Effector memory CD8-positive, alpha-beta T cell (primary cell): ENCODE data around the gene PRAMEF13.
"Not testable (repeated sequence)": the region's sequence is repeated elsewhere in the genome, so short reads cannot be mapped to it uniquely, and the experiment has no call there.

ENCODE experiments used
- ATAC-seq: fragments of 150-1000 bp; cut with Tn5 transposase; replicated peaks from 2 replicates; pipeline ENCODE4 v1.10.0; 2021; ENCODE audit warnings: mild to moderate bottlenecking, moderate library complexity
- DNase-seq, 3 experiments: peaks; one replicate each; pipeline ENCODE4 v3.0.0; 2021
- H3K27ac Mint-ChIP-seq, 2 donors: one replicate each; pipeline ENCODE4 v1.8.0; 2022; ENCODE audit warnings: mild to moderate bottlenecking in 2 of 2, mixed read lengths in 2 of 2, moderate library complexity in 2 of 2
- H3K27me3 Mint-ChIP-seq, 2 donors: one replicate each; pipeline ENCODE4 v1.8.0; 2022; ENCODE audit warnings: mixed read lengths in 2 of 2
- H3K36me3 Mint-ChIP-seq: one replicate; pipeline ENCODE4 v1.8.0; 2022; ENCODE audit warnings: mild to moderate bottlenecking, moderate library complexity, mixed read lengths; ENCODE audit not compliant: insufficient read depth
- H3K4me1 Mint-ChIP-seq, 2 donors: one replicate each; pipeline ENCODE4 v1.8.0; 2022; ENCODE audit warnings: low read depth in 2 of 2, mixed read lengths in 2 of 2
- H3K4me3 Mint-ChIP-seq, 2 donors: one replicate each; pipeline ENCODE4 v1.8.0; 2022; ENCODE audit warnings: mild to moderate bottlenecking in 2 of 2, mixed read lengths in 2 of 2, moderate library complexity in 2 of 2
- H3K9me3 Mint-ChIP-seq, 2 donors: one replicate each; pipeline ENCODE4 v1.8.0; 2022; ENCODE audit warnings: mixed read lengths in 2 of 2
- total RNA-seq, 9 experiments: gene quantifications; one replicate each; lab custom pipeline; 2026; lab: John Stamatoyannopoulos, UW

PRAMEF13 gene
- 0 reads per million in 9 experiments for total RNA-seq

DNA sequence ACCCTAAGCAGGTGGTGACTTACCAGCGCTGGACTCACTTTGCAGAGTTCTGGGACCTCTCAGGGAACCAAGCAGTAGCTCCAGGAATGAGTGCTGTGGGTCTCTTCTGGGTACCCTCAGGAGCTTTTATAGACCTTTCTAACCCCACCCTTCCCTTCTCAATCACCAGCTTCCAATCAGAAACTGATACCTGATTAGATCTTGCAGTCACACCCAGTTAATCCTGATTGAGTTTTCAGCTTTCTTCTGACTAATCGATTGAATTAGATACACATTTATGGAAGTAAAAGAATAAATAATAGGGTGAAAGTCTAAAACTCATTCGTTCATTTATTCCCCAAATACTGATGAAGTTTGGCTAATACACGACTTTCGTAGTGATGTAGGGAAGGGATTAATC is at the start of gene PRAMEF13:
Gene PRAMEF13, minus strand, starts transcription at position 101 of the 400 bp plus-strand sequence. CDS start 1,820 bp downstream, outside the sequence.
- not testable (repeated sequence) for H3K4me1 Mint-ChIP-seq, H3K9me3 Mint-ChIP-seq, H3K27ac Mint-ChIP-seq, H3K36me3 Mint-ChIP-seq, DNase-seq, H3K27me3 Mint-ChIP-seq, ATAC-seq, H3K4me3 Mint-ChIP-seq

DNA sequence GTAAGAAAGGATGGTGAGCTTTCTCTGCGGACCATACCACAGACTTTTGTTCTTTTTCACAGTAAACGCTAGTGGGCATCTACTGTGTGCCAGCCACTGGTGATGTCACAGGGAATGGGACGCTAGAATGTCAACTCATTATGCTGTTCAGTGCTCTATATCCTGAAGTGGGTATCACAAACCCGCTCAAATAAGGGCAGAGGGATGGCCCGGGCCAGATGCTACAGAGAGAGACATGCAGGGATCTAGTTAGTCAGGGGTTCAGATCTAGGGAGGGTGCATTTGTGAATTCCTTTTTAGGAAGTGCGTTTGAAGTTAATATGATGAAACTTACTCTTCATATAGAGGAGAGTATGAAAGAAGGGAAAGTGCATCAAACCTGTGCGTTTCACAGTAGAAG is 45.9 kb upstream of the PRAMEF13 start:
- H3K4me1 Mint-ChIP-seq, H3K4me3 Mint-ChIP-seq, H3K9me3 Mint-ChIP-seq, DNase-seq, ATAC-seq, H3K36me3 Mint-ChIP-seq, H3K27ac Mint-ChIP-seq: not testable (repeated sequence)
- peaks cover 18 to 21% of the 10 kb centered on the region in 2 donors for H3K27me3 Mint-ChIP-seq

DNA sequence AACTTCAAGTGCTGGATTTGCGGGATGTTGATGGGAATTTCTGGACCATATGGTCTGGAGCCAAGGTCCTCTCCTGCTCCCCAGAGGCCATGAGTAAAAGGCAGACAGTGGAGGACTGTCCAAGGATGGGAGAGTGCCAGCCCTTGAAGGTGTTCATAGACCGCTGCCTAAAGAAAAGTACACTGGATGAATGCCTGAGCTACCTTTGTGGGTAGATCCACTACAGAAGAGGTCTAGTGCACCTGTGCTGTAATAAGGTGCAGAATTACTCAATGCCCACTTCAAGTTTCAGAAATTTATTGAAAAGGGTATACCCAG is 45.3 kb upstream of the PRAMEF13 start:
- ATAC-seq, H3K4me3 Mint-ChIP-seq: not testable (repeated sequence)

GRCh38 chr1:13245841-13246553 is 44.8 kb upstream of the PRAMEF13 start:
- H3K9me3 Mint-ChIP-seq, H3K27ac Mint-ChIP-seq, H3K4me3 Mint-ChIP-seq, DNase-seq, ATAC-seq, H3K36me3 Mint-ChIP-seq, H3K4me1 Mint-ChIP-seq: not testable (repeated sequence)
- peaks cover 21 to 23% of the 10 kb centered on the region in 2 donors for H3K27me3 Mint-ChIP-seq

More for the DNA sequence above, 45.3 kb upstream of the PRAMEF13 start:
- H3K27me3 Mint-ChIP-seq, result peaks cover 18 to 21% of the 10 kb centered on the region in 2 donors
- not testable (repeated sequence) for H3K27ac Mint-ChIP-seq, H3K4me1 Mint-ChIP-seq, H3K9me3 Mint-ChIP-seq, H3K36me3 Mint-ChIP-seq, DNase-seq

DNA sequence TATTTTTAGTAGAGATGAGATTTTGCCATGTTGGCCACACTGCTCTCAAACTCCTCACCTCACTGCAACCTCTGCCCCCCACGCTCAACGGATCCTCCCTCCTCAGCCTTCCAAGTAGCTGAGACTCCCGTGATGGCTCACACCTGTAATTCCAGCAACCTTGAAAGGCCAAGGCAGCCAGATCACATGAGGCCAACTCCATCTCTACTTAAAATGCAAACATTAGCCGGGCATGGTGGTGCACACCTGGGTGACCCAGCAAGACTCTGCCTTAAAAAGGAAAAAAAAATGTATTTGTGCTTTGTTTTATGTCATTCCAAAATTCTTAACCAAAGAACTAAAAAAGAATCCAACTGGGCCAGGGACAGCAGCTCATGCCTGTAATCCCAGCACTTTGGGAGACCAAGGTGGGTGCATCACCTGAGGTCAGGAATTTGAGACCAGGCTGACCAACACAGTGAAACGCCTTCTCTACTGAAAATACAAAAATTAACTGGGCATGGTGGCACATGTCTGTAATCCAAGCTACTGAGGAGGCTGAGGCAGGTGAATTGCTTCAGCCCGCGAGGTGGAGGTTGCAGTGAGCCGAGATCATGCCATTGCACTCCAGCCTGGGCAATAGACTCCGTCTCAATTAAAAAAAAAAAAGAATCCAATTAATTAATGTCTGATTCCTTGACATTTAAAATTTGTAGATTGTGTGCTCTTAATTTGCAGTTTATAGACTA is 42.5 kb upstream of the PRAMEF13 start:
- not testable (repeated sequence) for ATAC-seq, H3K4me3 Mint-ChIP-seq, H3K36me3 Mint-ChIP-seq, H3K4me1 Mint-ChIP-seq, DNase-seq, H3K27ac Mint-ChIP-seq, H3K9me3 Mint-ChIP-seq
- H3K27me3 Mint-ChIP-seq, result peaks cover 21 to 24% of the 10 kb centered on the region in 2 donors

DNA sequence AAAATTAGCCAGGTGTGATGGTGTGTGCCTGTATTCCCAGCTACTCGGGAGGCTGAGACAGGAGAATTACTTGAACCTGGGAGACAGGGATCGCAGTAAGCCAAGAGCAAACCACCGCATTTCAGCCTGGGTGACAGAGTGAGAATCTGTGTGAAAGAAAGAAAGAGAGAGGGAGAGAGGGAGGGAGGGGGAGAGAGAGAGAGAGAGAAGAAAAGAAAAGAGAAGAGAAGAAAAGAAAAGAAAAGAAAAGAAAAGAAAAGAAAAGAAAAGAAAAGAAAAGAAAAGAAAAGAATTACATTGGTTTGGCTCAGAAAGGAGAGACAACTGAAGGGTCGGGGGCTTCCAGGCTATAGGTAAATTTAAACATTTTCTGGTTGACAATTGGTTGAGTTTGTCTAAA is 38.4 kb upstream of the PRAMEF13 start:
- ATAC-seq, H3K36me3 Mint-ChIP-seq, H3K4me1 Mint-ChIP-seq, H3K4me3 Mint-ChIP-seq, H3K27me3 Mint-ChIP-seq, H3K27ac Mint-ChIP-seq, DNase-seq, H3K9me3 Mint-ChIP-seq: not testable (repeated sequence)

DNA sequence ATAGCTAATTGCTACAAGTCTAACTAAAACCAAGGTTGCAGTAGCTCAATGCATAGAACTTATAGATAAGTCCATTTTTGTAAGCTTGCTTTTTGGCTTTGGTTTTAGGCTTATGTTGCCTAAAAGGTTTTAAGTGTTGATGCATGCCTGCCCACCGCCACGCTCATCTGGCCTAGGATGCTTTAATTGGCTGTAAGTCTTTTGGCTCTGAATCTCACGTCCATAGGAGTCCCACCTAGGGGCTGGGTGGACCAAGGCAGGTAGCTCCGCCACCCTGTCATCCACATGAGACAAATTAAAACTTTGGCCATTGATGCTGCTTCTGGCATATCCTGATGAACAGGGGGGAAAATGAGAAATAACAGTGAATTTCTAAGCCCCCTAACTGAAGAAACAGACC is 36.4 kb upstream of the PRAMEF13 start:
- H3K4me1 Mint-ChIP-seq, H3K4me3 Mint-ChIP-seq, H3K36me3 Mint-ChIP-seq, DNase-seq, H3K27ac Mint-ChIP-seq, ATAC-seq, H3K9me3 Mint-ChIP-seq: not testable (repeated sequence)
- peaks cover 0 to 16% of the 10 kb centered on the region in 2 donors for H3K27me3 Mint-ChIP-seq

- H3K27ac Mint-ChIP-seq, H3K4me3 Mint-ChIP-seq, H3K4me1 Mint-ChIP-seq, ATAC-seq, H3K36me3 Mint-ChIP-seq, H3K9me3 Mint-ChIP-seq, DNase-seq: not testable (repeated sequence)
- H3K27me3 Mint-ChIP-seq, result peaks cover 10 to 28% of the 10 kb centered on the region in 2 donors
These were observed 32.8 kb upstream of the PRAMEF13 start for GRCh38 chr1:13234057-13234456.

GRCh38 chr1:13232056-13232455 is 30.8 kb upstream of the PRAMEF13 start:
- ATAC-seq, result not testable (repeated sequence)

GRCh38 chr1:13231061-13231750 is 30.0 kb upstream of the PRAMEF13 start:
- not testable (repeated sequence) for H3K36me3 Mint-ChIP-seq, H3K9me3 Mint-ChIP-seq, ATAC-seq, DNase-seq, H3K27ac Mint-ChIP-seq, H3K4me3 Mint-ChIP-seq, H3K4me1 Mint-ChIP-seq
- H3K27me3 Mint-ChIP-seq, result peaks cover 18 to 40% of the 10 kb centered on the region in 2 donors

More at GRCh38 chr1:13232056-13232455, 30.8 kb upstream of the PRAMEF13 start:
- H3K36me3 Mint-ChIP-seq, H3K4me1 Mint-ChIP-seq, H3K27ac Mint-ChIP-seq, DNase-seq, H3K9me3 Mint-ChIP-seq, H3K4me3 Mint-ChIP-seq: not testable (repeated sequence)
- H3K27me3 Mint-ChIP-seq, result peaks cover 18 to 37% of the 10 kb centered on the region in 2 donors

GRCh38 chr1:13230601-13231000 is 29.4 kb upstream of the PRAMEF13 start:
- not testable (repeated sequence) for ATAC-seq

DNA sequence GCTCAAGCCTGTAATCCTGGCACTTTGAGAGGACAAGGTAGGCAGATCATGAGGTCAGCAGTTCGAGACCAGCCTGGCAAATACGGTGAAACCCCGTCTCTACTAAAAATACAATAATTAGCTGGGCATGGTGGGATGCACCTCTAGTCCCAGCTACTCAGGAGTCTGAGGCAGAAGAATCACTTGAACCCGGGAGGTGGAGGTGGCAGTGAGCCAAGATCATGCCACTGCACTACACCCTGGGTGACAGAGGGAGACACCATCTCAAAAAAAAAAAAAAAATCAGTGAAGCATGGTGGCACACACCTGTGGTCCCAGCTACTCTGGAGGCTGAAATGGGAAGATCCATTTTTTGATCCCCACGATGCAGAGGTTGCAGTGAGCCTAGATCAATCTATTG is 28.9 kb upstream of the PRAMEF13 start:
- not testable (repeated sequence) for H3K4me3 Mint-ChIP-seq, H3K4me1 Mint-ChIP-seq, H3K36me3 Mint-ChIP-seq, H3K27ac Mint-ChIP-seq, ATAC-seq, H3K9me3 Mint-ChIP-seq, DNase-seq
- H3K27me3 Mint-ChIP-seq, result peaks cover 19 to 46% of the 10 kb centered on the region in 2 donors

More at GRCh38 chr1:13230601-13231000, 29.4 kb upstream of the PRAMEF13 start:
- H3K4me1 Mint-ChIP-seq, DNase-seq, H3K9me3 Mint-ChIP-seq, H3K36me3 Mint-ChIP-seq, H3K27ac Mint-ChIP-seq, H3K4me3 Mint-ChIP-seq: not testable (repeated sequence)
- H3K27me3 Mint-ChIP-seq, result peaks cover 18 to 46% of the 10 kb centered on the region in 2 donors

DNA sequence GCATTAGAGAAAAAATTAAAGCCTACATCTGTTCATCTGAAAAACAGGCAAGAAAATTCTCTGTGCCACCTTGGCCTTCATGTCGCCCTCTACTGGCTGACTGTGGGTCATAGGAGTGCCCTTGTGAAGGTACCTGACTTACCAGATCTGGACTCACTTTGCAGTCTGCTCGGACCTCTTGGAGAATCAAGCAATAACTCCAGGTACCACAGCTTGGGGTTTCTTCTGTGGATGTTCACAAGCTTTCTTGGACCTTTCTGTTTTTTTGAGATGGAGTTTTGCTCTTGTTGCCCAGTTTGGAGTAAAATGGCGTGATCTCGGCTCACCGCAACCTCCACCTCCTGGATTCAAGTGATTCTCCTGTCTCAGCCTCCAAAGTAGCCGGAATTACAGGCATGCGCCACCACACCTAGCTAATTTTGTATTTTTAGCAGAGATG is 27.2 kb upstream of the PRAMEF13 start:
- no peak overlapping the region for H3K4me3 Mint-ChIP-seq
- ATAC-seq (no peak), DNase-seq (peak in 2 of 3 experiments; percentile 17 to 22)
- no peak overlapping the region for H3K27ac Mint-ChIP-seq
- no peaks in the 10 kb centered on the region for H3K9me3 Mint-ChIP-seq
- no peaks in the 10 kb centered on the region for H3K36me3 Mint-ChIP-seq
- peaks cover 28 to 52% of the 10 kb centered on the region in 2 donors for H3K27me3 Mint-ChIP-seq
- H3K4me1 Mint-ChIP-seq, result peaks cover 0 to 1% of the 10 kb centered on the region in 2 donors
